Activated CD4-positive, alpha-beta T cell treated with anti-CD3 and anti-CD28 coated beads for 36 hours (primary cell): ENCODE data around the gene OR2Y1. TPM values are rescaled to one million over a fixed set of nuclear protein-coding genes. Genes with fewer than 3 reads are reported as not detected.
"Not testable (repeated sequence)": the region's sequence is repeated elsewhere in the genome, so short reads cannot be mapped to it uniquely, and the experiment has no call there.

Experiments
- ATAC-seq: fragments of 200-7000 bp; cut with Tn5 transposase; one replicate; pipeline ENCODE4 v1.10.0; 2021; ENCODE audit warnings: mild to moderate bottlenecking, moderate library complexity
- CTCF ChIA-PET: fragments of 350-600 bp; sonication (Branson Sonifier 250); formaldehyde crosslinking; loops from one replicate; lab custom pipeline; 2021; ENCODE audit warnings: antibody characterized with exemption; lab: Charles Lee
- POLR2A ChIA-PET: fragments of 350-600 bp; sonication (Branson Sonifier 250); formaldehyde crosslinking; loops from one replicate; lab custom pipeline; 2021; ENCODE audit warnings: antibody characterized with exemption, inconsistent platforms; lab: Charles Lee
- DNase-seq: peaks from one replicate; pipeline ENCODE4 v3.0.0-alpha.2; 2020
- H3K27ac Mint-ChIP-seq: one replicate; pipeline ENCODE4 v1.8.0; 2021; ENCODE audit warnings: mixed read lengths
- H3K27me3 Mint-ChIP-seq: one replicate; pipeline ENCODE4 v1.8.0; 2021; ENCODE audit warnings: mixed read lengths
- H3K36me3 Mint-ChIP-seq: one replicate; pipeline ENCODE4 v1.8.0; 2021; ENCODE audit warnings: low read depth, mixed read lengths
- H3K4me1 Mint-ChIP-seq: one replicate; pipeline ENCODE4 v1.8.0; 2021; ENCODE audit warnings: mixed read lengths
- H3K4me3 Mint-ChIP-seq: one replicate; pipeline ENCODE4 v1.8.0; 2021; ENCODE audit warnings: mild to moderate bottlenecking, moderate library complexity, mixed read lengths
- H3K9me3 Mint-ChIP-seq: one replicate; pipeline ENCODE4 v1.8.0; 2021; ENCODE audit warnings: low read depth, mixed read lengths
- intact Hi-C, 2 experiments: fragments of 100-400 bp; cut with DNase I in 1 of 2; cut with micrococcal nuclease in 1 of 2; formaldehyde crosslinking; loops; one replicate each; pipeline versions ENCODE4 v1.14.2 to v1.15.1; 2022 to 2024; cut with DNase I, micrococcal nuclease
- total RNA-seq, 2 experiments: library from RNA; stranded (reverse); gene quantifications; one replicate each; pipeline ENCODE4 v1.2.3, GENCODE V29; 2021

Gene OR2Y1, protein sequence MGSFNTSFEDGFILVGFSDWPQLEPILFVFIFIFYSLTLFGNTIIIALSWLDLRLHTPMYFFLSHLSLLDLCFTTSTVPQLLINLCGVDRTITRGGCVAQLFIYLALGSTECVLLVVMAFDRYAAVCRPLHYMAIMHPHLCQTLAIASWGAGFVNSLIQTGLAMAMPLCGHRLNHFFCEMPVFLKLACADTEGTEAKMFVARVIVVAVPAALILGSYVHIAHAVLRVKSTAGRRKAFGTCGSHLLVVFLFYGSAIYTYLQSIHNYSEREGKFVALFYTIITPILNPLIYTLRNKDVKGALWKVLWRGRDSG
- not detected for total RNA-seq

- H3K4me1 Mint-ChIP-seq = no peaks in the 10 kb centered on the region
- peaks cover 23% of the 10 kb centered on the region for H3K27me3 Mint-ChIP-seq
- DNase-seq = no peak
- CTCF ChIA-PET = interaction anchor here (0.7 kb wide), 1 partner anchor 38 kb away, joined by 3 read pairs; no protein-coding TSS in a partner anchor
- H3K9me3 Mint-ChIP-seq = no peaks in the 10 kb centered on the region
- ATAC-seq = no peak
- POLR2A ChIA-PET = no interaction called here
- H3K27ac Mint-ChIP-seq = no peak within 1 kb of the TSS
- no peaks in the 10 kb centered on the region for H3K36me3 Mint-ChIP-seq
- intact Hi-C loops = no loop called here
- H3K4me3 Mint-ChIP-seq = no peak within 1 kb of the TSS
Measured at GRCh38 chr5:180739958-180740357, at the start of gene OR2Y1. Gene OR2Y1 (minus strand): TSS chr5:180740058. CDS start chr5:180740058, 0 bp downstream.

GRCh38 chr5:180788651-180789410, 49.0 kb upstream of the OR2Y1 start:
- peaks cover 29% of the 10 kb centered on the region for H3K4me1 Mint-ChIP-seq
- H3K4me3 Mint-ChIP-seq, ATAC-seq, H3K9me3 Mint-ChIP-seq, POLR2A ChIA-PET, H3K27me3 Mint-ChIP-seq, DNase-seq, H3K27ac Mint-ChIP-seq: not testable (repeated sequence)
- intact Hi-C loops = loop anchor here (10.0 kb wide), 2 partner anchors 46 to 266 kb away; no protein-coding TSS in a partner anchor
- CTCF ChIA-PET = interaction anchor here (0.6 to 1.6 kb wide), 2 partner anchors 8 to 35 kb away, joined by 3 to 4 read pairs; no protein-coding TSS in a partner anchor
- H3K36me3 Mint-ChIP-seq = peaks cover 24% of the 10 kb centered on the region

- Mint-ChIP-seq H3K36me3 (peaks cover 18% of the 10 kb centered on the region), H3K4me1 (peaks cover 24% of the 10 kb centered on the region), H3K27ac (peak overlapping the region; percentile 15), H3K9me3 (no peaks in the 10 kb centered on the region), H3K27me3 (no peaks in the 10 kb centered on the region), H3K4me3 (no peak overlapping the region)
- DNase-seq = no peak
- no peak for ATAC-seq
- ChIA-PET POLR2A (no interaction called here), CTCF (no interaction called here)
- intact Hi-C loops = loop anchor here (10.0 kb wide), 2 partner anchors 47 to 267 kb away; no protein-coding TSS in a partner anchor
Measured at GRCh38 chr5:180787711-180788431, 48.0 kb upstream of the OR2Y1 start.

DNA sequence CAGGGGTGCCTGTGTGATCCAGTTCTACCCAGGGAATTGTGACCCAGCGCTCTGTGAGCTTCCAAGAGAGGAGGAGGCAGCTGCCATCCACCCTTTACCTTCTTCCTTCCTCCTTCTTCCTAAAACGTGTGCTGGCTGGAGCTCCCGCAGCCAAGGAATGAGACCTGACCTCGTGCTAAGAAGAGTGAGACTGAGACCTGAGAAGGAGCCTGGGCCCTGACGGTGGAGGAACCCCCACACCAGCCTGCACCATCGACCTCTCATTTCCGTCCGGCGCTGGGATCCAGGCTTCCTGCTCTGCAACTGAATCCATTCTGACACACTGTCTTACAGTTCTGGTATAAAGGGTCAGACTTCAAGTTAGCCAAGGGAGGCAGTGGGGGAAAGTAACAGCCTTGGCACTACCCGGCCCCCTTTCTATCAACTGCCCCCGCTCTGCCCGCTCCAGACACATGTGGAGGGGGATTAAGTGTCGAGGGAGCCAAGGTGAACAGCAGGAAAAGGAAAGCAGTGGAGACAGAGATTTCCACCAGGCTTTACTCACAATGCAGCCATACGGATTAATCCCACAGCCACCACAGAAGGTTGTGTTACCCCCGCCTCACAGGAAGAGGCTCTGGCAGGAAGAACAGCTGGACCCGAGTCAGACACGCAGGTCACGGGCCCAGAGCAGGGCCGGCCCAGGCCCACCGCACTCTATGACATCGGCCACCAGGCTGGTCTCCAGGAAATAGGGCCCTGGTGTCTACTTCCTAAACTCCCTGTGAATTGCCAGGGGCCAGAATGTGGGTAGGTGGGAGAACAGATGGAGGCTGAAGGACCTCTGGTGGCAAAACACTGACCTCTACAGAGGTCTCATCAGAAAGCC, 46.9 kb upstream of the OR2Y1 start:
- intact Hi-C loops = loop anchor here (10.0 kb wide), 2 partner anchors 48 to 268 kb away; no protein-coding TSS in a partner anchor
- DNase-seq = no peak
- Mint-ChIP-seq H3K36me3 (peaks cover 16% of the 10 kb centered on the region), H3K4me3 (no peak overlapping the region), H3K27ac (peak overlapping the region; percentile 71), H3K27me3 (no peaks in the 10 kb centered on the region), H3K9me3 (no peaks in the 10 kb centered on the region), H3K4me1 (peaks cover 28% of the 10 kb centered on the region)
- POLR2A ChIA-PET = no interaction called here
- no peak for ATAC-seq
- CTCF ChIA-PET = interaction anchor here (0.7 to 1.6 kb wide), 5 partner anchors 13 to 66 kb away, joined by 3 to 5 read pairs (median 4); no protein-coding TSS in a partner anchor

DNA sequence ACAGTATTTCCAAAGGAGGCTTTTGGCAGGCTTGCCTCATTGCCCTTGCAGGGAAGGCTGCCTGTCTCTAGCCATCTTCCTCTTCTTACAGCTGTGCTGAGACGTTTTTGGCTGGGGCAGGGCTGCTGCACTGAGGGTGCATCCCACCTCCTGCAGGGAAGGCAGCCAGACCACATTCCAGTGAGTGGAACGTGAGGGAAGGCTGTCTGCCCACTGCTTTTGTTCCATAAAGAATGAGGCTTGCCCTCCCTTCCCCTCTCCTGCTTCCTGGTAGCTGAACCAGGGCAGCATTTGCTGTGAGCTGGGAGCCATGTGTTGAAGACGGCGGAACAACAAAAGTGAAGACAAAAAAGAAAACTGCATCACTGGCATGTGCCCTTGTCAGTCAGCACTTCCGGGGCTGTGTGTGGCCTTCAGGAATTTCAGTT, 46.0 kb upstream of the OR2Y1 start:
- peak overlapping the region; percentile 59 for H3K27ac Mint-ChIP-seq
- peaks cover 10% of the 10 kb centered on the region for H3K36me3 Mint-ChIP-seq
- H3K27me3 Mint-ChIP-seq = no peaks in the 10 kb centered on the region
- ATAC-seq = no peak
- POLR2A ChIA-PET = no interaction called here
- peaks cover 25% of the 10 kb centered on the region for H3K4me1 Mint-ChIP-seq
- CTCF ChIA-PET = interaction anchor here (0.7 to 1.6 kb wide), 5 partner anchors 14 to 67 kb away, joined by 3 to 5 read pairs (median 4); no protein-coding TSS in a partner anchor
- H3K9me3 Mint-ChIP-seq = no peaks in the 10 kb centered on the region
- H3K4me3 Mint-ChIP-seq = no peak overlapping the region
- no peak for DNase-seq
- intact Hi-C loops = loop anchor here (2.0 to 10.0 kb wide), 5 partner anchors 49 to 373 kb away; partner anchors contain the start of gene ZFP62 (in 1 of the 2)

GRCh38 chr5:180785121-180785781, 45.4 kb upstream of the OR2Y1 start:
- intact Hi-C loops = loop anchor here (2.0 to 10.0 kb wide), 5 partner anchors 50 to 374 kb away; partner anchors contain the start of gene ZFP62 (in 1 of the 2)
- no peak overlapping the region for H3K4me3 Mint-ChIP-seq
- ATAC-seq (no peak), DNase-seq (no peak)
- H3K36me3 Mint-ChIP-seq = peaks cover 8% of the 10 kb centered on the region
- H3K27me3 Mint-ChIP-seq = no peaks in the 10 kb centered on the region
- ChIA-PET CTCF (interaction anchor here (0.7 to 1.5 kb wide), 7 partner anchors 16 to 413 kb away, joined by 3 to 5 read pairs (median 3); no protein-coding TSS in a partner anchor), POLR2A (no interaction called here)
- H3K4me1 Mint-ChIP-seq = peaks cover 23% of the 10 kb centered on the region
- no peaks in the 10 kb centered on the region for H3K9me3 Mint-ChIP-seq
- H3K27ac Mint-ChIP-seq = peak overlapping the region; percentile 59

DNA sequence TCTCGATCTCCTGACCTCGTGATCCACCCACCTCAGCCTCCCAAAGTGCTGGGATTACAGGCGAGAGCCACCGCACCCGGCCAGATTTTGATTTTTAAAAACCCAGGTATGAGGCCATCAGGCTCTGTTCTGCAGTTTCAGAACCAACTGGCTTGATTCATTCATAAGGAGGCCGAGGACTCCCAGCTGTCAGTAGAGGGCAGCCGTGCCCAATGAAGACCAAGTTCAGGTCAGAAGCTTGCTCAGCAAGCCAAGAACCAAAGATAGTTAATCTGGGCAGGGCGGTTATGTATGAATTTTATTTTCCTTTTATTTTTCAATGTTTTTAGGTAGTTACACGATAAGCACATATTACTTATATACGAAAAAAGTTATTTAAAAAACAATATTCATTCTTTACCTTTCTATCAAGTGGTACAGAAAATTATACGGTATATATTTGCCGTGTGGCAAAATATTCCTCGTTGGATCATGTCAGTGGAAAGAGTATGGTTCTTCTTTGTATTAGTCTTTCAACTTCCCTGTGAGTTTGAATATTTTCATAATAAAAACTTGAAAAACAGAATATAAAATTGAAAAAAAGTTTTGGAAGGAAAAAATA, 44.7 kb upstream of the OR2Y1 start:
- Mint-ChIP-seq H3K36me3 (peaks cover 4% of the 10 kb centered on the region), H3K4me3 (no peak overlapping the region), H3K27me3 (no peaks in the 10 kb centered on the region), H3K9me3 (no peaks in the 10 kb centered on the region), H3K4me1 (peaks cover 22% of the 10 kb centered on the region), H3K27ac (no peak overlapping the region)
- DNase-seq (peak; percentile 86), ATAC-seq (peak; percentile 74)
- POLR2A ChIA-PET = no interaction called here
- intact Hi-C loops = loop anchor here (1.0 to 10.0 kb wide), 6 partner anchors 48 to 374 kb away; partner anchors contain the start of gene ZFP62 (in 1 of the 2)
- CTCF ChIA-PET = interaction anchor here (0.7 to 1.4 kb wide), 6 partner anchors 16 to 413 kb away, joined by 3 to 5 read pairs (median 4); no protein-coding TSS in a partner anchor

GRCh38 chr5:180783340-180784052, 43.6 kb upstream of the OR2Y1 start:
- Mint-ChIP-seq H3K4me3 (no peak overlapping the region), H3K27me3 (no peaks in the 10 kb centered on the region), H3K27ac (no peak overlapping the region), H3K9me3 (no peaks in the 10 kb centered on the region), H3K4me1 (peaks cover 22% of the 10 kb centered on the region), H3K36me3 (no peaks in the 10 kb centered on the region)
- POLR2A ChIA-PET = no interaction called here
- CTCF ChIA-PET = interaction anchor here (0.7 to 1.7 kb wide), 4 partner anchors 19 to 315 kb away, joined by 3 to 6 read pairs (median 4); partner anchors contain the start of gene MGAT1
- DNase-seq = no peak
- intact Hi-C loops = loop anchor here (1.0 to 10.0 kb wide), 6 partner anchors 49 to 375 kb away; partner anchors contain the start of gene ZFP62 (in 1 of the 2)
- no peak for ATAC-seq

DNA sequence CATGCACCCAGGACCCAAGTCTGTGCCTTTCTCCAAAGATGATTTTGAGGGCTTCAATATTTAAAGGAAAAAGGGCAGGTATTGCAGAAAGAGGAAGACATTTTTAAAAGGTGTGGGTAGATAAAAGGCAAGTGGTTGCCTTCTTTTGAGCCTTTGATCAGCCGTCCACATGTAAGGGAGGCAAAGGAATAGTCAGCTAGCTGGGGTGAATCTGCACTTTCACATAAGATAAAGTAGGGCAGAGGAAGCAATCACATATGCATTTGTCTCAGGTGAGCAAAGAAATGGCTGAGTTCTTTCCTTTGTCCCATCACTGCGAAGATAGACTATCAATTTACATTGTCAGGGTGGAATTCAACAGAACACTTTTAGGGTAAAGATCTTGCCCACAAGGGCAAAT, 42.9 kb upstream of the OR2Y1 start:
- ATAC-seq (no peak), DNase-seq (no peak)
- Mint-ChIP-seq H3K9me3 (no peaks in the 10 kb centered on the region), H3K4me3 (no peak overlapping the region), H3K36me3 (no peaks in the 10 kb centered on the region), H3K27me3 (no peaks in the 10 kb centered on the region), H3K4me1 (peaks cover 22% of the 10 kb centered on the region), H3K27ac (no peak overlapping the region)
- ChIA-PET POLR2A (interaction anchor here (0.6 kb wide), 1 partner anchor 266 kb away, joined by 3 read pairs; no protein-coding TSS in a partner anchor), CTCF (interaction anchor here (0.7 to 1.7 kb wide), 5 partner anchors 19 to 315 kb away, joined by 3 to 6 read pairs (median 3); partner anchors contain the start of gene MGAT1)
- intact Hi-C loops = loop anchor here (10.0 kb wide), 2 partner anchors 52 to 272 kb away; no protein-coding TSS in a partner anchor
